Smooth muscle cell (in vitro differentiated cells): ENCODE data around the gene MLN. TPM values are rescaled to one million over a fixed set of nuclear protein-coding genes. Genes with fewer than 3 reads are reported as not detected.
A peak's percentile ranks its signal among the peaks of the same experiment; 100 is the strongest.

Experiments used
- DNase-seq: peaks from one replicate; lab custom pipeline; 2025; ENCODE audit not compliant: unreplicated experiment; lab: John Stamatoyannopoulos, UW
- H2AFZ ChIP-seq: fragments of 200-600 bp; sonication (generic); 2 replicates; pipeline ENCODE4 v1.6.0; 2016; ENCODE audit warnings: antibody characterized with exemption, low read depth, mild to moderate bottlenecking
- H3F3A ChIP-seq: fragments of 200-600 bp; sonication (generic); 2 replicates; pipeline ENCODE4 v1.6.0; 2017; ENCODE audit warnings: antibody characterized with exemption, low read depth
- H3K27ac ChIP-seq: fragments of 200-600 bp; sonication (generic); 2 replicates; pipeline ENCODE4 v1.5.1; 2016; ENCODE audit warnings: low read depth, mild to moderate bottlenecking
- H3K27me3 ChIP-seq: fragments of 200-600 bp; sonication (generic); 2 replicates; pipeline ENCODE4 v1.6.1; 2016; ENCODE audit warnings: low read depth, mild to moderate bottlenecking
- H3K36me3 ChIP-seq: fragments of 200-600 bp; sonication (generic); 2 replicates; pipeline ENCODE4 v1.5.1; 2016; ENCODE audit warnings: low read depth
- H3K4me1 ChIP-seq: fragments of 200-600 bp; sonication (generic); 2 replicates; pipeline ENCODE4 v1.5.1; 2016; ENCODE audit warnings: low read depth
- H3K4me2 ChIP-seq: fragments of 200-600 bp; sonication (generic); 2 replicates; pipeline ENCODE4 v1.6.0; 2016; ENCODE audit warnings: mild to moderate bottlenecking
- H3K4me3 ChIP-seq: fragments of 200-600 bp; sonication (generic); 2 replicates; pipeline ENCODE4 v1.5.1; 2016; ENCODE audit warnings: mild to moderate bottlenecking
- H3K79me2 ChIP-seq: fragments of 200-600 bp; sonication (generic); 2 replicates; pipeline ENCODE4 v1.6.0; 2016; ENCODE audit warnings: low read depth, mild to moderate bottlenecking
- H3K9ac ChIP-seq: fragments of 200-600 bp; sonication (generic); 2 replicates; pipeline ENCODE4 v1.6.0; 2016; ENCODE audit warnings: low read depth
- H3K9me3 ChIP-seq: fragments of 200-600 bp; sonication (generic); replicated peaks from 2 replicates; pipeline ENCODE4 v1.5.1; 2016; ENCODE audit warnings: low read depth
- H4K20me1 ChIP-seq: fragments of 200-600 bp; sonication (generic); 2 replicates; pipeline ENCODE4 v1.6.0; 2016; ENCODE audit warnings: low read depth
- CTCF ChIP-seq: fragments of 200-600 bp; sonication (generic); IDR thresholded peaks from 2 replicates; pipeline ENCODE4 v1.5.1; 2017; ENCODE audit warnings: borderline replicate concordance, mild to moderate bottlenecking, antibody characterized with exemption; ENCODE audit not compliant: insufficient read depth, poor library complexity, severe bottlenecking
- WGBS: methylation state at CpG from one replicate; pipeline ENCODE4 v1.1.7; 2016; ENCODE audit warnings: low lambda C conversion rate; 5-methylcytosine and 5-hydroxymethylcytosine counted together
- polyA plus RNA-seq: library from polyadenylated mRNA; unstranded; fragments of >200 nt; fragmentation: Nextera tagmentation; extraction: Ambion mirVana; gene quantifications from 2 replicates; pipeline ENCODE4 v1.2.1, GENCODE V29; 2016
- total RNA-seq: library from RNA; depleted of rRNA; stranded (reverse); fragments of >200 nt; gene quantifications from 2 replicates; pipeline ENCODE4 v1.2.3, GENCODE V29; 2014

Gene MLN
- total and polyA plus RNA-seq, 2 experiments from 2014 or later = not detected

- Histone ChIP-seq H3K27ac (peak overlapping the region; percentile 83), H4K20me1 (peaks cover 18% of the 10 kb centered on the region), H3K9ac (no peak overlapping the region), H2AFZ (no peak overlapping the region), H3K4me2 (peak overlapping the region; percentile 54), H3K4me3 (no peak overlapping the region), H3K36me3 (peaks cover 10% of the 10 kb centered on the region), H3K27me3 (no peaks in the 10 kb centered on the region), H3K9me3 (no peaks in the 10 kb centered on the region), H3K4me1 (peaks cover 23% of the 10 kb centered on the region), H3K79me2 (no peaks in the 10 kb centered on the region), H3F3A (peaks cover 25% of the 10 kb centered on the region)
- peak; percentile 18 for DNase-seq
- no peak for TF ChIP-seq CTCF
- WGBS = 46% methylated on average over 24 of the region's 24 CpGs
Measured at GRCh38 chr6:33772082-33772830, 31.5 kb downstream of the MLN start.

GRCh38 chr6:33771146-33772081 is 32.4 kb downstream of the MLN start:
- H3K4me1 ChIP-seq = peaks cover 23% of the 10 kb centered on the region
- peak; percentile 73 for DNase-seq
- H4K20me1 ChIP-seq = peaks cover 18% of the 10 kb centered on the region
- peak; percentile 98 for TF ChIP-seq CTCF
- H3K4me3 ChIP-seq = no peak overlapping the region
- H3F3A ChIP-seq = peaks cover 25% of the 10 kb centered on the region
- H3K27me3 ChIP-seq = no peaks in the 10 kb centered on the region
- H3K4me2 ChIP-seq = peak overlapping the region; percentile 68
- H2AFZ ChIP-seq = no peak overlapping the region
- 9% methylated on average over 41 of the region's 47 CpGs for WGBS
- H3K36me3 ChIP-seq = peaks cover 4% of the 10 kb centered on the region
- H3K9ac ChIP-seq = no peak overlapping the region
- H3K27ac ChIP-seq = peak overlapping the region; percentile 83
- no peaks in the 10 kb centered on the region for H3K79me2 ChIP-seq
- H3K9me3 ChIP-seq = no peaks in the 10 kb centered on the region

GRCh38 chr6:33770833-33771145 is 33.0 kb downstream of the MLN start:
- TF ChIP-seq CTCF = no peak
- H2AFZ ChIP-seq = no peak overlapping the region
- no peak overlapping the region for H3K4me3 ChIP-seq
- WGBS = 17% methylated on average over 3 of the region's 3 CpGs
- H3K4me1 ChIP-seq = peaks cover 23% of the 10 kb centered on the region
- H3K4me2 ChIP-seq = peak overlapping the region; percentile 68
- H3F3A ChIP-seq = peaks cover 25% of the 10 kb centered on the region
- H3K79me2 ChIP-seq = no peaks in the 10 kb centered on the region
- no peaks in the 10 kb centered on the region for H3K36me3 ChIP-seq
- peaks cover 11% of the 10 kb centered on the region for H4K20me1 ChIP-seq
- H3K9ac ChIP-seq = no peak overlapping the region
- no peak for DNase-seq
- H3K9me3 ChIP-seq = no peaks in the 10 kb centered on the region
- H3K27ac ChIP-seq = peak overlapping the region; percentile 83
- no peaks in the 10 kb centered on the region for H3K27me3 ChIP-seq
